Left ventricle myocardium inferior (tissue), 1 donor: Measurements from ENCODE around the gene TMEM42. TPM values are rescaled to one million over a fixed set of nuclear protein-coding genes. Genes with fewer than 3 reads are reported as not detected.

Experiments used
- DNase-seq: peaks from one replicate; pipeline ENCODE4 v3.0.0-alpha.2; 2020
- H3K27ac ChIP-seq: fragments of 200-600 bp; replicated peaks from 2 replicates; pipeline ENCODE4 v1.8.0; 2021
- H3K27me3 ChIP-seq: fragments of 200-600 bp; 2 replicates; pipeline ENCODE4 v1.8.0; 2021; ENCODE audit warnings: low read depth
- H3K36me3 ChIP-seq: fragments of 200-600 bp; 2 replicates; pipeline ENCODE4 v1.8.0; 2021
- H3K4me1 ChIP-seq: fragments of 200-600 bp; 2 replicates; pipeline ENCODE4 v1.8.0; 2021
- H3K4me3 ChIP-seq: fragments of 200-600 bp; 2 replicates; pipeline ENCODE4 v1.8.0; 2021; ENCODE audit warnings: mild to moderate bottlenecking, moderate library complexity
- H3K9me3 ChIP-seq: fragments of 200-600 bp; replicated peaks from 2 replicates; pipeline ENCODE4 v1.8.0; 2021
- intact Hi-C: fragments of 100-400 bp; cut with micrococcal nuclease; formaldehyde crosslinking; loops from one replicate; pipeline ENCODE4 v1.11.0; 2022
- total RNA-seq: library from RNA; stranded (reverse); fragmentation: NEBNext Ultra II Directional; extraction: Animal tissue kit (Norgen Biotek cat#: 25700); gene quantifications from one replicate; pipeline ENCODE4 v1.2.1, GENCODE V29; 2021
- TF ChIP-seq, protein P1 (sequence below): fragments of 200-600 bp; IDR thresholded peaks from 2 replicates; pipeline ENCODE4 v1.8.0; 2021; ENCODE audit warnings: antibody characterized with exemption, mild to moderate bottlenecking, borderline replicate concordance
- donor health status: DM: no; HTN: yes; CAD: no; lungs with severe emphysema.

TMEM42 gene
- total RNA-seq, 1 donor from 2014 or later: 10.8 TPM

GRCh38 chr3:44865272-44866035, 3.7 kb downstream of the TMEM42 start:
- intact Hi-C loops: no loop called here

DNA sequence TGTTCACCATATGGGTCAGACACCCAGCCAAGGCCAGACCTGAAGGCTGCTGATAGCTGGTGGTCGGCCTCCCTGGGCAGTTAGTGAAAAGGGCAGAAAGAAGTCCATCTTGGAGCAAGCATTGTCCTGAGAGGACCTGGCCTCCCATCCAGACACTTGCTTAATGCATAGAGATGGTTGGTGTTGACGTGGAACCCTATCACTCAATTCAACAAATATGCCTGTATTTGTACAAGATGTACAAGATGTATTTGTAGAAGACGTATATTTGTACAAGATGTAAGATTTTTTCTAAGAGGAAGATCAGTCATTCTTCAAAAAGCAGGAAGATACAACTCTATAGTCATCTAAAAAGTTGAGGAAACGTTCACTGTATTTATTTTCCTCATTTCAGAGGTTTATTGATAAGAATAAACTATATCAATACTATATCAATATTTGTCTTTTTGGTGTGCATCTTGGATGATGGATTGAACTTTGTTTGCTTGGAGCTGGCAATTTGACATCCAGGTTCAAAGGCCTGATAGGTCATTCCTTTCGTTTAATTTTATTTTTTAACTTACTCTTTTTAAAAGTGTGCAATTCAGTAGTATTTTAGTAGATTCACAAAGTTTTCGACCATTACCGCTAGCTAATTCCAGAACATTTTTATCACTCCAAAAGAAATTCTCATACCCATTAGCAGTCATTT, 5.9 kb downstream of the TMEM42 start:
- Histone ChIP-seq H3K4me3 (no peak overlapping the region), H3K4me1 (peaks cover 23% of the 10 kb centered on the region), H3K36me3 (no peaks in the 10 kb centered on the region), H3K27me3 (no peaks in the 10 kb centered on the region), H3K27ac (no peak overlapping the region), H3K9me3 (no peaks in the 10 kb centered on the region)
- intact Hi-C loops: no loop called here
- TF ChIP-seq, protein P1, sequence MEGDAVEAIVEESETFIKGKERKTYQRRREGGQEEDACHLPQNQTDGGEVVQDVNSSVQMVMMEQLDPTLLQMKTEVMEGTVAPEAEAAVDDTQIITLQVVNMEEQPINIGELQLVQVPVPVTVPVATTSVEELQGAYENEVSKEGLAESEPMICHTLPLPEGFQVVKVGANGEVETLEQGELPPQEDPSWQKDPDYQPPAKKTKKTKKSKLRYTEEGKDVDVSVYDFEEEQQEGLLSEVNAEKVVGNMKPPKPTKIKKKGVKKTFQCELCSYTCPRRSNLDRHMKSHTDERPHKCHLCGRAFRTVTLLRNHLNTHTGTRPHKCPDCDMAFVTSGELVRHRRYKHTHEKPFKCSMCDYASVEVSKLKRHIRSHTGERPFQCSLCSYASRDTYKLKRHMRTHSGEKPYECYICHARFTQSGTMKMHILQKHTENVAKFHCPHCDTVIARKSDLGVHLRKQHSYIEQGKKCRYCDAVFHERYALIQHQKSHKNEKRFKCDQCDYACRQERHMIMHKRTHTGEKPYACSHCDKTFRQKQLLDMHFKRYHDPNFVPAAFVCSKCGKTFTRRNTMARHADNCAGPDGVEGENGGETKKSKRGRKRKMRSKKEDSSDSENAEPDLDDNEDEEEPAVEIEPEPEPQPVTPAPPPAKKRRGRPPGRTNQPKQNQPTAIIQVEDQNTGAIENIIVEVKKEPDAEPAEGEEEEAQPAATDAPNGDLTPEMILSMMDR: no peak
- no peak for DNase-seq

More at GRCh38 chr3:44865272-44866035, 3.7 kb downstream of the TMEM42 start:
- TF ChIP-seq, protein P1: no peak
- Histone ChIP-seq H3K4me3 (no peak overlapping the region), H3K9me3 (no peaks in the 10 kb centered on the region), H3K36me3 (no peaks in the 10 kb centered on the region), H3K4me1 (peaks cover 40% of the 10 kb centered on the region), H3K27me3 (no peaks in the 10 kb centered on the region), H3K27ac (no peak overlapping the region)
- DNase-seq: no peak

- H3K27me3 ChIP-seq: peaks cover 2% of the 10 kb centered on the region
- H3K4me3 ChIP-seq: no peak overlapping the region
- no peaks in the 10 kb centered on the region for H3K9me3 ChIP-seq
- H3K27ac ChIP-seq: no peak overlapping the region
- intact Hi-C loops: no loop called here
- TF ChIP-seq, protein P1: no peak
- no peaks in the 10 kb centered on the region for H3K4me1 ChIP-seq
- no peak for DNase-seq
- H3K36me3 ChIP-seq: no peaks in the 10 kb centered on the region
These were observed 8.8 kb downstream of the TMEM42 start for GRCh38 chr3:44870375-44871061.

- H3K4me3 ChIP-seq: no peak within 1 kb of the TSS
- intact Hi-C loops: no loop called here
- DNase-seq: no peak
- H3K4me1 ChIP-seq: no peaks in the 10 kb centered on the region
- no peaks in the 10 kb centered on the region for H3K36me3 ChIP-seq
- TF ChIP-seq, protein P1: no peak
- peaks cover 9% of the 10 kb centered on the region for H3K27me3 ChIP-seq
- no peaks in the 10 kb centered on the region for H3K9me3 ChIP-seq
- H3K27ac ChIP-seq: no peak within 1 kb of the TSS
These were observed 12.6 kb downstream of the TMEM42 start, which contains the start of gene TGM4 for GRCh38 chr3:44874308-44874707. Gene TGM4 (plus strand): TSS chr3:44874608. CDS start chr3:44874679, 71 bp downstream.

DNA sequence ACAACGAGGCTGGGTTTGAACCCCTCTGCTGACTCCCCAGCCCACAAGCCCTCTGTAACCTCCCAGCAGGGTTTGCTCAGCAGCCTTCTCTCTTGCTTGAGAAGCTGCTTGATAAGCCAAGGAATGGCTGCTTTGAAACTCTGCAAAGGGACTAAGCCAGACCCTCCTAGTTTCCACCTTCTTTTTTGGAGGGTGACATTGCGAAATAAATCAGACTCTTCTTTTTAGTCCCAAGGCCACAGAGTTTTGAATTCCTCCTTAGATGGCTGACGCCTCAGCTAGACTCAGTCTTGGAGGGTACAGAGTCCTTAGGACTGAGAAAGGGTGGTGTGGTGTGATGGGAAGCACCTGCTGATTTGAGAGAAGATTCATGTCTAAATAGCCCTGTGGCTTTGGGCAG, 13.9 kb downstream of the TMEM42 start:
- peaks cover 9% of the 10 kb centered on the region for H3K27me3 ChIP-seq
- no peaks in the 10 kb centered on the region for H3K9me3 ChIP-seq
- H3K27ac ChIP-seq: no peak overlapping the region
- intact Hi-C loops: no loop called here
- no peaks in the 10 kb centered on the region for H3K4me1 ChIP-seq
- TF ChIP-seq, protein P1: no peak
- H3K36me3 ChIP-seq: no peaks in the 10 kb centered on the region
- DNase-seq: no peak
- H3K4me3 ChIP-seq: no peak overlapping the region
